ENCODE measurements around the gene MLLT10. TPM values are rescaled to one million over a fixed set of nuclear protein-coding genes. Genes with fewer than 3 reads are reported as not detected.

Gene MLLT10
- total RNA-seq, result 10 to 100 TPM; 55.8 to 62.9 TPM
- 48.0 TPM for polyA plus RNA-seq (2013, experiment 1 of 2)
- polyA plus RNA-seq (2013, experiment 2 of 2), result 47.7 TPM
- long read RNA-seq, experiment 1, partial matches to known transcripts, result 6 of 15 reads
- long read RNA-seq, experiment 1, other reads (novel, unspliced or antisense), result 8 of 15 reads
- long read RNA-seq, experiment 2, partial matches to known transcripts, result 12 of 52 reads
- long read RNA-seq, experiment 2, other reads (novel, unspliced or antisense), result 38 of 52 reads
- long read RNA-seq, experiment 3, full-length matches to known transcripts, result 1 of 44 reads
- long read RNA-seq, experiment 3, partial matches to known transcripts, result 21 of 44 reads
- long read RNA-seq, experiment 3, other reads (novel, unspliced or antisense), result 22 of 44 reads
- long read RNA-seq, experiment 4, partial matches to known transcripts, result 19 of 39 reads
- long read RNA-seq, experiment 4, other reads (novel, unspliced or antisense), result 16 of 39 reads

GRCh38 chr10:21533467-21534279, at the start of gene MLLT10:
MLLT10 (plus strand) TSS chr10:21534232; CDS start chr10:21534645, 413 bp downstream.
- H3K9me3 ChIP-seq (ENCODE audit: control insufficient read depth, low read length), result no peaks in the 10 kb centered on the region
- Mint-ChIP-seq H3K27ac (peak within 1 kb of the TSS; percentile 98), H3K4me1 (peaks cover 31% of the 10 kb centered on the region), H3K36me3 (ENCODE audit: low read depth) (peaks cover 16% of the 10 kb centered on the region), H3K27me3 (ENCODE audit: insufficient read depth) (no peaks in the 10 kb centered on the region), H3K4me3 (peak within 1 kb of the TSS; percentile 75), H3K9me3 (no peaks in the 10 kb centered on the region)
- WGBS, 2 experiments (ENCODE audit: insufficient coverage in 1 of 2, insufficient read length in 1 of 2), result 0 to 1% methylated on average over 37 to 74 of the region's 74 CpGs
- TF ChIP-seq CTCF (conservative IDR thresholded peaks at IDR 0.05), result peak; percentile 61
- peaks cover 22% of the 10 kb centered on the region for H3K36me3 ChIP-seq (ENCODE audit: control insufficient read depth, insufficient read depth, low read length)
- H3K9ac ChIP-seq (ENCODE audit: extremely low read depth, low read length, poor library complexity, severe bottlenecking), result peak within 1 kb of the TSS; percentile 76
- H3K27ac ChIP-seq (ENCODE audit: low read depth, low read length), result peak within 1 kb of the TSS; percentile 72
- DNase-seq, result peak; percentile 98
- H3K27me3 ChIP-seq (ENCODE audit: control insufficient read depth, insufficient read depth, low read length, poor library complexity, severe bottlenecking), result no peaks in the 10 kb centered on the region
- peaks cover 19% of the 10 kb centered on the region for H3K4me1 ChIP-seq (ENCODE audit: control insufficient read depth, insufficient read depth, low read length)
- H3K4me3 ChIP-seq (ENCODE audit: low read length), result peak within 1 kb of the TSS; percentile 89

DNA sequence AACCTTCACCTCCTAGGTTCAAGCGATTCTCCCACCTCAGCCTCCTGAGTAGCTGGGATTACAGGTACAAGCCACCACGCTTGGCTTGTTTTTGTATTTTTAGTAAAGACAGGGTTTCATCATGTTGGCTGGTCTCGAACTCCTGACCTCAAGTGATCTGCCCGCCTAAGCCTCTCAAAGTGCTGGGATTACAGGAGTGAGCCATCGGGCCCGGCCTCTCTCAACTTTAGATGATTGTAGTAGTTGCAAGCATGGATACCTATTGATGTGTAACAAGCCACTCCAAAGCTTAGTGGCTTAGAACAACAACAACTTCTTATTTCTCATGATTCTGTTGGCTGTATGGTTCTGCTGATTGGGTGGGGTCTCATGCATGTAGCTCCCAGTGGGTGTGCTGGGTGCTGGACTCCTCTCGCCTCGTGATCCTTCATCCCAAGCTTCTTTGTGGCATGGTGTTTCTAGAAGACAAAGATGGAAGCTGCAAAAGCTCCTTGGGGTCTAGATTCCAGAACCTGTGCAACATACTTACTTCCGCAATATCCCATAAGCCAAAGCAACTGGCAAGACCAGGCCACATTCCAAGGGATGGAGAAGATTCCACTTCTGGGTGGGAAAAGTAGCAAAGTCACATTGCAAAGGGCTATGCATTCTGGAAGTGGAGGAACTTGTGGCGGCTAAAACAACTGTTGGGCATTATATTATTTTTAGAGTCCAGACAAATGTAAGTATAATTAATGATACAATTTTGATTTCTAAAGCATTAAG, 46.4 kb upstream of the MLLT10 start:
- H3K27me3 ChIP-seq (ENCODE audit: control insufficient read depth, insufficient read depth, low read length, poor library complexity, severe bottlenecking), result no peaks in the 10 kb centered on the region
- Mint-ChIP-seq H3K27me3 (ENCODE audit: insufficient read depth) (no peaks in the 10 kb centered on the region), H3K4me1 (peaks cover 17% of the 10 kb centered on the region), H3K36me3 (ENCODE audit: low read depth) (peaks cover 10% of the 10 kb centered on the region), H3K4me3 (no peak overlapping the region), H3K27ac (no peak overlapping the region), H3K9me3 (no peaks in the 10 kb centered on the region)
- WGBS, 2 experiments (ENCODE audit: insufficient coverage in 1 of 2, insufficient read length in 1 of 2), result 97% methylated on average over 6 to 10 of the region's 10 CpGs
- H3K4me3 ChIP-seq (ENCODE audit: low read length), result no peak overlapping the region
- no peak overlapping the region for H3K9ac ChIP-seq (ENCODE audit: extremely low read depth, low read length, poor library complexity, severe bottlenecking)
- no peak for TF ChIP-seq CTCF (conservative IDR thresholded peaks at IDR 0.05)
- no peaks in the 10 kb centered on the region for H3K4me1 ChIP-seq (ENCODE audit: control insufficient read depth, insufficient read depth, low read length)
- H3K27ac ChIP-seq (ENCODE audit: low read depth, low read length), result no peak overlapping the region
- no peaks in the 10 kb centered on the region for H3K9me3 ChIP-seq (ENCODE audit: control insufficient read depth, low read length)
- DNase-seq, result peak; percentile 39
- H3K36me3 ChIP-seq (ENCODE audit: control insufficient read depth, insufficient read depth, low read length), result peaks cover 15% of the 10 kb centered on the region
